K562 (cell line): ENCODE results near the gene LRP10. TPM values are rescaled to one million over a fixed set of nuclear protein-coding genes. Genes with fewer than 3 reads are reported as not detected.

ENCODE experiments used
- ARHGAP35 ChIP-seq: fragments of 450-650 bp; IDR thresholded peaks from 2 replicates; pipeline ENCODE4 v1.6.1; 2018; ENCODE audit not compliant: partially characterized antibody
- CCAR2 ChIP-seq: fragments of 200-400 bp; formaldehyde crosslinking; IDR thresholded peaks from 2 replicates; pipeline ENCODE4 v1.6.1; 2017; ENCODE audit warnings: mild to moderate bottlenecking, low read depth, low read length
- CEBPG ChIP-seq, 3 experiments: fragments of 200-800 bp in 1 of 3; sonication (Bioruptor generic) in 1 of 3; sonication (generic) in 1 of 3; formaldehyde crosslinking in 1 of 3; IDR thresholded peaks in 2 of 3; conservative IDR thresholded peaks in 1 of 3; 2 replicates each; pipeline versions ENCODE4 v1.6.1 to v1.8.0; 2016 to 2022; ENCODE audit warnings: missing compliant biosample characterization in 2 of 3, missing genetic modification characterization in 2 of 3, mild to moderate bottlenecking in 1 of 3, missing genetic modification reagents in 1 of 3
- CXXC5 ChIP-seq: fragments of 250-450 bp; sonication (Bioruptor Pico); IDR thresholded peaks from 2 replicates; pipeline ENCODE4 v1.8.0; 2022; ENCODE audit warnings: inconsistent platforms, mild to moderate bottlenecking, moderate library complexity
- ESRRB ChIP-seq: fragments of 250-450 bp; sonication (Bioruptor Pico); IDR thresholded peaks from 2 replicates; pipeline ENCODE4 v1.5.0; 2020; ENCODE audit warnings: mild to moderate bottlenecking, moderate library complexity, borderline replicate concordance
- GATAD2A ChIP-seq: fragments of 450-650 bp; IDR thresholded peaks from 2 replicates; pipeline ENCODE4 v1.6.1; 2017
- LEF1 ChIP-seq: fragments of 450-650 bp; IDR thresholded peaks from 2 replicates; pipeline ENCODE4 v1.6.1; 2016; ENCODE audit warnings: mild to moderate bottlenecking
- MAFG ChIP-seq: fragments of 450-650 bp; conservative IDR thresholded peaks from 2 replicates; pipeline ENCODE4 v1.6.1; 2016; ENCODE audit warnings: missing genetic modification characterization, missing compliant biosample characterization
- PCBP2 ChIP-seq: fragments of 200-400 bp; formaldehyde crosslinking; IDR thresholded peaks from 2 replicates; pipeline ENCODE4 v1.6.1; 2018; ENCODE audit warnings: low read length, low read depth, mild to moderate bottlenecking, moderate library complexity; ENCODE audit not compliant: poor library complexity, severe bottlenecking
- PML ChIP-seq: IDR thresholded peaks from 2 replicates; pipeline ENCODE4 v1.6.1; 2012; ENCODE audit warnings: low read length, inconsistent platforms
- POLR2AphosphoS2 ChIP-seq: IDR thresholded peaks from 2 replicates; pipeline ENCODE4 v1.6.1; 2012; ENCODE audit warnings: low read length, improper control_type of control experiment
- SIN3B ChIP-seq: fragments of 450-650 bp; IDR thresholded peaks from 2 replicates; pipeline ENCODE4 v1.6.1; 2017; ENCODE audit warnings: low read depth, mild to moderate bottlenecking, moderate library complexity
- SMARCA5 ChIP-seq: fragments of 450-650 bp; IDR thresholded peaks from 2 replicates; pipeline ENCODE4 v1.6.1; 2016
- TBP ChIP-seq: optimal IDR thresholded peaks from 2 replicates; pipeline ENCODE3; 2011; ENCODE audit warnings: low read depth, low read length, improper control_type of control experiment
- ZKSCAN1 ChIP-seq: fragments of 150-350 bp; IDR thresholded peaks from 2 replicates; pipeline ENCODE4 v1.6.1; 2016; ENCODE audit warnings: low read depth, low read length
- ZNF431 ChIP-seq: sonication (generic); formaldehyde crosslinking; IDR thresholded peaks from 2 replicates; pipeline ENCODE4 v1.8.0; 2022; ENCODE audit warnings: mild to moderate bottlenecking, missing genetic modification reagents
- ZNF586 ChIP-seq: fragments of 450-650 bp; formaldehyde crosslinking; conservative IDR thresholded peaks from 2 replicates; pipeline ENCODE4 v1.4.0; 2020; ENCODE audit warnings: mild to moderate bottlenecking, moderate library complexity
- polyA plus RNA-seq, 8 experiments: library from polyadenylated mRNA; depleted of rRNA in 4 of 8; stranded (reverse) in 5 of 8; unstranded in 3 of 8; fragments of >200 nt; fragmentation: Nextera tagmentation in 2 of 8; fragmentation: Illumina TruSeq in 1 of 8; extraction: Ambion mirVana in 2 of 8; extraction: Trizol in 1 of 8; gene quantifications; 2 replicates each; pipeline versions ENCODE4 v1.2.1 to v1.2.3, GENCODE V29; 2011 to 2014; ENCODE audit warnings: inconsistent platforms in 1 of 8, missing spikeins in 1 of 8
- total RNA-seq, 7 experiments: library from RNA; depleted of rRNA in 6 of 7; stranded (reverse); fragments of >200 nt in 6 of 7; fragmentation: Illumina TruSeq in 2 of 7; extraction: Trizol in 2 of 7; gene quantifications; 2 replicates each; pipeline versions ENCODE4 v1.2.1 to v1.2.3, GENCODE V29; 2011 to 2021; ENCODE audit warnings: low replicate concordance in 1 of 7
- TF ChIP-seq, protein P1 (sequence below): fragments of 250-450 bp; sonication (Bioruptor Pico); IDR thresholded peaks from 2 replicates; pipeline ENCODE4 v1.5.0; 2020; ENCODE audit warnings: mild to moderate bottlenecking, borderline replicate concordance
- TF ChIP-seq, protein P2 (sequence below): fragments of 450-650 bp; formaldehyde crosslinking; IDR thresholded peaks from 2 replicates; pipeline ENCODE4 v1.4.0; 2020; ENCODE audit warnings: mild to moderate bottlenecking
- TF ChIP-seq, protein P3 (sequence below): fragments of 200-800 bp; sonication (Bioruptor generic); IDR thresholded peaks from 2 replicates; pipeline ENCODE4 v1.6.1; 2017; ENCODE audit warnings: missing genetic modification characterization, missing compliant biosample characterization
- TF ChIP-seq, protein P4 (sequence below): fragments of 450-650 bp; IDR thresholded peaks from 2 replicates; pipeline ENCODE4 v1.6.1; 2016; ENCODE audit warnings: mild to moderate bottlenecking
- TF ChIP-seq, protein P5 (sequence below), 2 experiments: fragments of 450-650 bp in 1 of 2; sonication (generic) in 1 of 2; formaldehyde crosslinking in 1 of 2; IDR thresholded peaks in 1 of 2; conservative IDR thresholded peaks in 1 of 2; 2 replicates each; pipeline versions ENCODE4 v1.6.1 to v1.8.1; 2016 to 2023; ENCODE audit warnings: mild to moderate bottlenecking in 2 of 2, moderate library complexity in 2 of 2, inconsistent platforms in 1 of 2, missing genetic modification reagents in 1 of 2

Gene LRP10
- total and polyA plus RNA-seq, 9 of the 15 experiments (the other 6 are each of a cell fraction or from before 2014, with no cell fraction given), result 1.3 to 45.5 (median 10.9) TPM

DNA sequence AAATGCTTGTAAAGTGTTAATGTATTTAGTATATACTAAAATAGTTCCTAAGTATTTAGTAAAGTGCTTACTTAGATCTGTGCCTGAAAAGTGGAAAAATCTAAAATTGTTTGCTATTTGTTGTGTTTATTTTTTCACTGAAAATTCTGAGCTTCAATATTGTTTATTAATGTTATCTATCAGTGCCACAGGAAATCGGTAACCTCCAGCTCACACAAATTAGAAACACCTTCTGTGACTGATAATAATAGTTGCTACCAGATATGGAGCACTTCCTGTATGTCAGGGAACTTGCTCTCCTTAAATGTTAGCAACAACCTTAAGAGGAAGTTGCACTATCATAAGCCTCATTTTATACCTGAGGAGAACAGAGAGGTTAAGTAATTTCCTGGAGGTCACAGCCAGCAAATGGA is 723 bp upstream of the LRP10 start (continued):
- TF ChIP-seq CEBPG (CRISPR knock-in tag; IDR thresholded peaks at IDR 0.05) (peak; percentile 20; the same call in 1 of the 2 replicates), CEBPG (tag; conservative IDR thresholded peaks at IDR 0.05 in 1 of 2, IDR thresholded peaks at IDR 0.05 in 1 of 2) (peak; percentile 25 to 33; a peak in 2 of 4 replicates), GATAD2A (no peak), TBP (no peak), PML (no peak; the same call in 1 of the 2 replicates), PCBP2 (no peak), POLR2AphosphoS2 (no peak), ARHGAP35 (no peak), CCAR2 (no peak), ZKSCAN1 (no peak), MAFG (tag) (no peak), ZNF431 (no peak), LEF1 (peak; percentile 33), ESRRB (CRISPR knock-in tag) (no peak), SIN3B (no peak), ZNF586 (CRISPR knock-in tag) (no peak), SMARCA5 (peak; percentile 78; the same call in 1 of the 2 replicates), CXXC5 (no peak)
- TF ChIP-seq, protein P1, sequence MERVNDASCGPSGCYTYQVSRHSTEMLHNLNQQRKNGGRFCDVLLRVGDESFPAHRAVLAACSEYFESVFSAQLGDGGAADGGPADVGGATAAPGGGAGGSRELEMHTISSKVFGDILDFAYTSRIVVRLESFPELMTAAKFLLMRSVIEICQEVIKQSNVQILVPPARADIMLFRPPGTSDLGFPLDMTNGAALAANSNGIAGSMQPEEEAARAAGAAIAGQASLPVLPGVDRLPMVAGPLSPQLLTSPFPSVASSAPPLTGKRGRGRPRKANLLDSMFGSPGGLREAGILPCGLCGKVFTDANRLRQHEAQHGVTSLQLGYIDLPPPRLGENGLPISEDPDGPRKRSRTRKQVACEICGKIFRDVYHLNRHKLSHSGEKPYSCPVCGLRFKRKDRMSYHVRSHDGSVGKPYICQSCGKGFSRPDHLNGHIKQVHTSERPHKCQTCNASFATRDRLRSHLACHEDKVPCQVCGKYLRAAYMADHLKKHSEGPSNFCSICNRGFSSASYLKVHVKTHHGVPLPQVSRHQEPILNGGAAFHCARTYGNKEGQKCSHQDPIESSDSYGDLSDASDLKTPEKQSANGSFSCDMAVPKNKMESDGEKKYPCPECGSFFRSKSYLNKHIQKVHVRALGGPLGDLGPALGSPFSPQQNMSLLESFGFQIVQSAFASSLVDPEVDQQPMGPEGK (CRISPR knock-in tag), result no peak
- TF ChIP-seq, protein P2, sequence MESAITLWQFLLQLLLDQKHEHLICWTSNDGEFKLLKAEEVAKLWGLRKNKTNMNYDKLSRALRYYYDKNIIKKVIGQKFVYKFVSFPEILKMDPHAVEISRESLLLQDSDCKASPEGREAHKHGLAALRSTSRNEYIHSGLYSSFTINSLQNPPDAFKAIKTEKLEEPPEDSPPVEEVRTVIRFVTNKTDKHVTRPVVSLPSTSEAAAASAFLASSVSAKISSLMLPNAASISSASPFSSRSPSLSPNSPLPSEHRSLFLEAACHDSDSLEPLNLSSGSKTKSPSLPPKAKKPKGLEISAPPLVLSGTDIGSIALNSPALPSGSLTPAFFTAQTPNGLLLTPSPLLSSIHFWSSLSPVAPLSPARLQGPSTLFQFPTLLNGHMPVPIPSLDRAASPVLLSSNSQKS (CRISPR knock-in tag), result no peak
- TF ChIP-seq, protein P3, sequence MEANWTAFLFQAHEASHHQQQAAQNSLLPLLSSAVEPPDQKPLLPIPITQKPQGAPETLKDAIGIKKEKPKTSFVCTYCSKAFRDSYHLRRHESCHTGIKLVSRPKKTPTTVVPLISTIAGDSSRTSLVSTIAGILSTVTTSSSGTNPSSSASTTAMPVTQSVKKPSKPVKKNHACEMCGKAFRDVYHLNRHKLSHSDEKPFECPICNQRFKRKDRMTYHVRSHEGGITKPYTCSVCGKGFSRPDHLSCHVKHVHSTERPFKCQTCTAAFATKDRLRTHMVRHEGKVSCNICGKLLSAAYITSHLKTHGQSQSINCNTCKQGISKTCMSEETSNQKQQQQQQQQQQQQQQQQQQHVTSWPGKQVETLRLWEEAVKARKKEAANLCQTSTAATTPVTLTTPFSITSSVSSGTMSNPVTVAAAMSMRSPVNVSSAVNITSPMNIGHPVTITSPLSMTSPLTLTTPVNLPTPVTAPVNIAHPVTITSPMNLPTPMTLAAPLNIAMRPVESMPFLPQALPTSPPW (CRISPR knock-in tag), result no peak
- TF ChIP-seq, protein P4, sequence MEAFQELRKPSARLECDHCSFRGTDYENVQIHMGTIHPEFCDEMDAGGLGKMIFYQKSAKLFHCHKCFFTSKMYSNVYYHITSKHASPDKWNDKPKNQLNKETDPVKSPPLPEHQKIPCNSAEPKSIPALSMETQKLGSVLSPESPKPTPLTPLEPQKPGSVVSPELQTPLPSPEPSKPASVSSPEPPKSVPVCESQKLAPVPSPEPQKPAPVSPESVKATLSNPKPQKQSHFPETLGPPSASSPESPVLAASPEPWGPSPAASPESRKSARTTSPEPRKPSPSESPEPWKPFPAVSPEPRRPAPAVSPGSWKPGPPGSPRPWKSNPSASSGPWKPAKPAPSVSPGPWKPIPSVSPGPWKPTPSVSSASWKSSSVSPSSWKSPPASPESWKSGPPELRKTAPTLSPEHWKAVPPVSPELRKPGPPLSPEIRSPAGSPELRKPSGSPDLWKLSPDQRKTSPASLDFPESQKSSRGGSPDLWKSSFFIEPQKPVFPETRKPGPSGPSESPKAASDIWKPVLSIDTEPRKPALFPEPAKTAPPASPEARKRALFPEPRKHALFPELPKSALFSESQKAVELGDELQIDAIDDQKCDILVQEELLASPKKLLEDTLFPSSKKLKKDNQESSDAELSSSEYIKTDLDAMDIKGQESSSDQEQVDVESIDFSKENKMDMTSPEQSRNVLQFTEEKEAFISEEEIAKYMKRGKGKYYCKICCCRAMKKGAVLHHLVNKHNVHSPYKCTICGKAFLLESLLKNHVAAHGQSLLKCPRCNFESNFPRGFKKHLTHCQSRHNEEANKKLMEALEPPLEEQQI, result no peak
- TF ChIP-seq, protein P5, sequence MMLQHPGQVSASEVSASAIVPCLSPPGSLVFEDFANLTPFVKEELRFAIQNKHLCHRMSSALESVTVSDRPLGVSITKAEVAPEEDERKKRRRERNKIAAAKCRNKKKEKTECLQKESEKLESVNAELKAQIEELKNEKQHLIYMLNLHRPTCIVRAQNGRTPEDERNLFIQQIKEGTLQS (IDR thresholded peaks at IDR 0.05), result no peak
- TF ChIP-seq, protein P5 (CRISPR knock-in tag; conservative IDR thresholded peaks at IDR 0.05), result no peak
